Measurements from ENCODE around the gene RNASE7.
A peak's percentile ranks its signal among the peaks of the same experiment; 100 is the strongest.

Gene RNASE7

DNA sequence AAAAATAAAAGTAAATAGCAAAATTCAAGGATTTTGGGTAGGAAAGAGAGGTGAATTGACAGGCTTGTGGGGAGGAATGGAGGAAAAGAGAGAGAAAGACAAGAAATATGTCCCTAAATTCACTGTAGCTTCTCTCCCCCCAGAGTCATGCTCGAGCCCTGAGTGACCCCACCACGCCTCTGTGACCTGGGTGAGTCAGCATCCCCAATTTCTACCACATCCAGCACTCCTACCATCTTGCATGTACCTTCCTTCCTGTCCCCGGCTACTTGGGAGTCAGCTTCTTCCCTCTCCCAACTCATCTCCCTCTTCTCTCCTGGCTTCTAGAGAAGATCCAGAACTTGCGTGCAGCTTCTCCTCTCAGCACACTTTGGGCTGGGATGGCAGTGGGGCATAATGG, 46.5 kb downstream of the RNASE7 start:
- no peak for DNase-seq

DNA sequence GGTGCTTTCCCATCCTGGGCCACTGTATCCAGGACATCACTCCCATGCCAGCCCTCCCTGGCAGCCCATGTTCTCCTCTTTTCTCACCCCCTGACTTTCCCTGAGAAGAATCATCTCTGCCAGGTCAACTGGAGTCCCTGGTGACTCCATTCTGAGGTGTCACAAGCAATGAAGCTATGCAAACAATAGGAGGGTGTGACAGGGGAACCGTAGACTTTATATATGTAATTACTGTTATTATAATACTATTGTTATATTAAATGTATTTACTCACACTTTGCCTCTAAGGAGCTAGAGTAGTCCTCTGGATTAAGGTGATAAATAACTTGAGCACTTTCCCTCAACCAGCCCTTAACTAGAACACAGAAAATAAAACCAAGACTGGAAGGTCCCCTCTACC, 47.1 kb downstream of the RNASE7 start:
- DNase-seq = no peak

DNA sequence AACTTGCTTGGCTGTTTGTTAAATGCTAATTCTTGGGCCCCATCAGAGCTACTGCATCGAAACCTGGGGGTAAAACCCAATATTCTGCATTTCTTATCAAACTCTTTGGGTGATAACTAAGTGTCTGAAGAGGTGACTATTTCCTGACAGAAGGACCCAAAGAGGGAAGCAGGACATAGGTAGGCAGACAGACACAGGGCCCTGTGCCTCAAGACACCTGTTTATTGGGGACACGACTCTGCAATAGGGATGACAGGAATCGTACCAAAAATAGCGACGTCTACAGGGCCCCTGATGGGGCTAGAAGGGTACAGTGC, 47.7 kb downstream of the RNASE7 start:
- DNase-seq = no peak

DNA sequence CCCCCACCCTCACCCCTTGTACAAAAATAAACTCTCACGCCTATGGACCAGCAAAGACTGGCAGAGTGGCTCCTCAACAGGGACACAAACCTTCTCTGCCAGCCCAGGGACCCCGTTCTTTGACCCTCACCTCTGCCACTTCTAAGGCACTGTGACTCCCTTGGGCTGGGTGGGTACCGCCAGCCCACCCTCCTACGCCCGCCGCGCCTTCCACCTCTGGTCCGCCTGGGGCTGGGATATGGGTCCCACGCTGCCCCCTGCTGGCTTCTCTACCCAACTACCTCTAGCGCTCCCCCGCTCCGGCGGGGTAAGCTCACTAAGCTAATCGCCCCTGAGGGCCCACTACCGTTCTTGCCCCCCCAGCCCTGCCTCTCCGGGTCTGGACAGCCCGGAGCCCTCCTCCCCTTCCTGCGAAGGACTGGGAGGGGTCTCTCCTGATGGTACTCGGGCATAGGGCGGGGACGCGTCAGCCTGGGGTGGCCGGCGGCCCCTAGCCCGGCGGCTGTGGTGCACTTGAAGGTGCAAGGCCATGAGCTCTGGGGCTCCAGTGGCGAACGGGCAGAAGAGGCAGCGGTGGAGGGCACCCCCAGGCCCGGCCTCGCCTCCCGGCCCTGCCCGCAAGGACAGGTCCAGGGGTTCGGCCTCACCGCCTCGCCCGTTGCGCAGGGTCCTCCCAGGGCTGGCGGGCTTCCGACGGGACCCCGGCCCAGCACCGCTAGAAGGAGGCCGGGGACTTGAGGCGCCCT, 48.2 kb downstream of the RNASE7 start:
- DNase-seq = no peak

DNA sequence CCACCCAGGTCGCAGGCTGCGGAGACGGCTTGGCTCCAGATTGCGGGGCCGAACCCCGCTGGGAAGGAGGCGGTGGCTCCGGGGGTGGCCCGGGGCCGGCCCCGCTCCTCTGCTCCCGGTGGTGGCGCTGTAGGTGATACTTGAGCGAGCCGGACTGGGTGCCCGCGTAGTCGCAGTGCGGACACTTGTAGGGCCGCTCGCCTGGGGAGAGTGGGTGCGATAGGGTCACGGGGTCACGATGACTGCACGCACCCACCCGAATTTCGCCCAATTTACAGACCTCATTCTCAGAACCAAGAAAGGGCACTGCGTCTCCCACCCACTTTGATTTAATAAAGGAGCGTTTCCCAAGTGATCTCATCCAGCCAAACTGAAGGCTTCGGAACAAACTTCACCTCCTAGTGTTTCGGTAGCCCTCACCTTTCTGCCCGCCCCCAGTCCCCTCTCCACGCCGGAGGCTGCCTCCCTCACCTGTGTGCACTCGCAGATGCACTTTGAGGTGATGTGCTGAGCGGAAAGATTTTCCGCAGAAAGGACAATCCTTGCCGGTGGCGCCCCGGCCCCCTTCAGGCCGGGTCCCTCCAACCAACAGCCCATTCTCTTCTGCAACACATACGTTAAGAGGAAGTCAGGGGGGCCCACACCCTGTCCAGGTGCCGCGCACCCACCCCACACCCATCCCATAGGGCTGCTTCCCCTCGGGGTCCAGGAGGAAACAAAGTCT, 48.9 kb downstream of the RNASE7 start:
- no peak for DNase-seq

DNA sequence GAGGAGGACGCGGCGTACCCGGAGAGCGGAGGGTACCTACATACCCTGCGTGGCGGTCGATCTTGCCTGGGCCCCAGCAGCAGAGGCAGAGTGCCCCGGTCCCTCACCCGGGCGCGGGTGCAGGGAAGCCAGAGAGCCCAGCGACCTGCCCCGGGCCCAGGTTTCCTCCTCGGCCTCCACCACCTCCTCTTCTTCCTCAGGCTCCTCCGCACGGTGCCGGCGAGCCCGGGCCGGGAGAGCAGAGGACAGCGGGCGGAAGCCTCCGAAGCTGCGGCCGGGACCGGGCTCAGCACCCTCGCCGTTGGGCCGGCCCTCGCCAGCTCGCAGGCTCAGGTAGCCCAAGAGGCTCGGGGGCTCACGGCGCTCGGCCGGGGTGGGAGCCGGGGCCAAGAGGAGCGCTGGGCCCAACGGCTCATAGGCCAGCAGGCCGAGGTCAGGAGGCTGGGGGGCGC, 49.7 kb downstream of the RNASE7 start:
- DNase-seq = no peak

DNA sequence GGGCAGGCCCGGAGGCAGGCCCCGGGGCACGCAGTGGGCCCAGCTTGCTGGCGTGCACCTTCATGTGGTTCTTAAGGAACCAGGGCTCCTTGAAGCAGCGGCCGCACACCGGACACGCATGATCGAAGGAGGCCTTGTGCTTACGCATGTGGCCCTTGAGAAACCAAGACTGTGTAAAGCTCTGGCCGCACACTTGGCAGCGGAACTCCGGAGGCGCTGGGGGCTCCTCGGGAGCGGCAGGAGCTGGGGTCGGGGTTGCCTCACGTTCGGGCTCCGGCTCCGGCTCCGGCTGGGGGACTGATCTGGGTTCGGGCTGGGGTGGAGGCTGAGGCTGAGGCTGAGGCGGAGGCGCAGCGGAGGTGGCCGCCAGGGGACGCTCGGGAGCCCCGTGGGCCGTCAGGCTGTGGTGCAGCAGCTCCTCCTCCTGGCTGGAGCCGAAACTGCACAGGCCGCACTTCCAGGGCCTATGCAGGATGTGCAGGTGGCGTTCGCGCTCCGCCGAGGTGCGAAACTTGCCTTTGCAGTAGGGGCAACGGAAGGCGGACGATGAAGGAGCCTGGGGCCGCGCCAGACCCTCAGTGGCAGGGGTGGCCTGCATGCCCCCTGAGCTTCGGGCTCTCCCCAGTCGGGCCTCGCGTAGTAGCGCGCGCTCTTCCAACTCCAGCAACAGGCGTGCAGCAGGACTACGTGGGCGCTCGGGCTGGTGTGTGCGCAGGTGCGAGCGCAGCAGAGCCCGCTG, 50.3 kb downstream of the RNASE7 start:
- DNase-seq = peak; percentile 61

DNA sequence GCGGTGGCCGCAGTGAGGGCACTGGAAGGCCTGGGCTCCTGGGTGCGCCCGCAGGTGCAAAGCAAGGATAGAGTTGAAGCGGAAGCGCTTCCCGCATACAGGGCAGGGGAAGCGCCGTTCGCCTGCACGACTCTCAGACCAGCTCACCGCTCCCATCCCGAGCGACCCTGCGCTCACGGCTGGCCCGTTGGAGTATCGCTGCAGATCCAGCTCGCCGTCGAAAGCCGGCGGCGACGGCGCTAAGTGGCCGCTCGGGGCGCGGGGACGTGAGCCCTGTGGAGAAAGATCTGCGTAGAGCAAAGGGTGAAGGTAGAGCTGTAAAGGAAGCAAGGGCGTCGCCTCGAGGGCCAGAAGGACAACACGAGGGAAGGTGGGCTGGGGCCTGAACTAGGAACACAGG, 50.9 kb downstream of the RNASE7 start:
- DNase-seq = no peak

All from EL (cell line).